ENCODE results near the gene SCAMP4. TPM values are rescaled to one million over a fixed set of nuclear protein-coding genes. Genes with fewer than 3 reads are reported as not detected.

The SCAMP4 gene
- total RNA-seq, 2 experiments from 2014 or later, result 23.1 to 25.1 TPM

GRCh38 chr19:1863638-1864479, 41.3 kb upstream of the SCAMP4 start:
- ChIA-PET CTCF (interaction anchor here (0.6 to 1.6 kb wide), 10 partner anchors 8 to 231 kb away, joined by 3 to 7 read pairs (median 3); no protein-coding TSS in a partner anchor), POLR2A (interaction anchor here (1.1 to 4.0 kb wide), 4 partner anchors 8 to 33 kb away, joined by 4 to 39 read pairs (median 4); no protein-coding TSS in a partner anchor)
- intact Hi-C loops (cut with micrococcal nuclease), result no loop called here
- ATAC-seq, result peak; percentile 80
- no peaks in the 10 kb centered on the region for H3K27me3 Mint-ChIP-seq
- DNase-seq, result peak; percentile 95
- TF ChIP-seq, protein P1, sequence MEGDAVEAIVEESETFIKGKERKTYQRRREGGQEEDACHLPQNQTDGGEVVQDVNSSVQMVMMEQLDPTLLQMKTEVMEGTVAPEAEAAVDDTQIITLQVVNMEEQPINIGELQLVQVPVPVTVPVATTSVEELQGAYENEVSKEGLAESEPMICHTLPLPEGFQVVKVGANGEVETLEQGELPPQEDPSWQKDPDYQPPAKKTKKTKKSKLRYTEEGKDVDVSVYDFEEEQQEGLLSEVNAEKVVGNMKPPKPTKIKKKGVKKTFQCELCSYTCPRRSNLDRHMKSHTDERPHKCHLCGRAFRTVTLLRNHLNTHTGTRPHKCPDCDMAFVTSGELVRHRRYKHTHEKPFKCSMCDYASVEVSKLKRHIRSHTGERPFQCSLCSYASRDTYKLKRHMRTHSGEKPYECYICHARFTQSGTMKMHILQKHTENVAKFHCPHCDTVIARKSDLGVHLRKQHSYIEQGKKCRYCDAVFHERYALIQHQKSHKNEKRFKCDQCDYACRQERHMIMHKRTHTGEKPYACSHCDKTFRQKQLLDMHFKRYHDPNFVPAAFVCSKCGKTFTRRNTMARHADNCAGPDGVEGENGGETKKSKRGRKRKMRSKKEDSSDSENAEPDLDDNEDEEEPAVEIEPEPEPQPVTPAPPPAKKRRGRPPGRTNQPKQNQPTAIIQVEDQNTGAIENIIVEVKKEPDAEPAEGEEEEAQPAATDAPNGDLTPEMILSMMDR (IDR thresholded peaks at IDR 0.05), result no peak
- H3K4me1 Mint-ChIP-seq (ENCODE audit: low read depth), result peaks cover 32% of the 10 kb centered on the region
- peak overlapping the region; percentile 82 for H3K27ac Mint-ChIP-seq
- peak overlapping the region; percentile 76 for H3K4me3 Mint-ChIP-seq
- no peaks in the 10 kb centered on the region for H3K9me3 Mint-ChIP-seq
- H3K36me3 Mint-ChIP-seq (ENCODE audit: low read depth), result peaks cover 13% of the 10 kb centered on the region

DNA sequence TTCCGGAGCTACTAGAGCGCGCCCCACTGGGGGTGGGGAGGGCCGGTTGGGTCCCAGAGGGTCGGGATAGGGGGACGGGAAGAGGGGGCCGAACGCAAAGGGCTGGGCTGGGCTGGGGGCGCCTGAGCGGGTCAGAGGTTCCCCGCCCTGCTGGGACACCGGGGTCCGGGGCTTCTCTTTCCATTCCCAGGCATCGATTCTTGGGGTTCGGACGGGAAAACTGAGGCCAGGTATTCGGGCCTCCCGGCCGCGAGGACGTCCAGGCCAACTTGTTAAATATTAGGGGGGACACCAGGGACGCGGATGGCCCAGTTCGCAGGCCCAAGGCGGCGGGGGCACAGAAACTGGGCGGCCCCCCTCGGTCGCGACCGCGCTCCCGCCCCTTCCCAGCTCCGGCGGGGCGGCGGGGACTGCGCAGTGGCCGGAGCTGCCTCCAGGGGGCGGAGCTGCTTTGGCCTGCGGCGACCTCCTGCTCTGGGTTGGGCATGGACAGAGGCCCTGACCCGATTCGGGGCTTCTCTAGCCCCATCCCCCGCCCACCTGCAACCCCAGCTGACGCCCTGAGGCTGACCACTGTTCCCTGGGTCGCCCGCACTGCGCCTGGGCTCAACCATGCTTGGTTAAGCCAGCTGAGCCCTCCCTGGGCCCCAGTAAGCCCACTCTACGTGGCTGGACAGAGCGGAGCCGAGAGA, 40.6 kb upstream of the SCAMP4 start:
- peak overlapping the region; percentile 82 for H3K27ac Mint-ChIP-seq
- no peaks in the 10 kb centered on the region for H3K9me3 Mint-ChIP-seq
- H3K4me3 Mint-ChIP-seq, result peak overlapping the region; percentile 76
- peak; percentile 17 for ATAC-seq
- no peaks in the 10 kb centered on the region for H3K27me3 Mint-ChIP-seq
- TF ChIP-seq, protein P1 (IDR thresholded peaks at IDR 0.05), result peak; percentile 82
- peaks cover 14% of the 10 kb centered on the region for H3K36me3 Mint-ChIP-seq (ENCODE audit: low read depth)
- ChIA-PET CTCF (interaction anchor here (0.5 to 1.6 kb wide), 11 partner anchors 9 to 230 kb away, joined by 3 to 7 read pairs (median 3); no protein-coding TSS in a partner anchor), POLR2A (interaction anchor here (1.1 to 4.0 kb wide), 4 partner anchors 8 to 32 kb away, joined by 4 to 39 read pairs (median 4); no protein-coding TSS in a partner anchor)
- peak; percentile 70 for DNase-seq
- intact Hi-C loops (cut with micrococcal nuclease), result no loop called here
- H3K4me1 Mint-ChIP-seq (ENCODE audit: low read depth), result peaks cover 28% of the 10 kb centered on the region

GRCh38 chr19:1865172-1866010, 39.8 kb upstream of the SCAMP4 start:
- Mint-ChIP-seq H3K4me3 (peak overlapping the region; percentile 76), H3K27me3 (no peaks in the 10 kb centered on the region), H3K4me1 (ENCODE audit: low read depth) (peaks cover 25% of the 10 kb centered on the region), H3K27ac (peak overlapping the region; percentile 82), H3K36me3 (ENCODE audit: low read depth) (peaks cover 15% of the 10 kb centered on the region), H3K9me3 (no peaks in the 10 kb centered on the region)
- TF ChIP-seq, protein P1 (IDR thresholded peaks at IDR 0.05), result no peak
- no peak for ATAC-seq
- intact Hi-C loops (cut with micrococcal nuclease), result no loop called here
- CTCF ChIA-PET, result interaction anchor here (0.5 to 1.6 kb wide), 12 partner anchors 9 to 215 kb away, joined by 3 to 7 read pairs (median 3); no protein-coding TSS in a partner anchor
- POLR2A ChIA-PET, result interaction anchor here (1.1 to 4.0 kb wide), 4 partner anchors 9 to 32 kb away, joined by 4 to 39 read pairs (median 4); no protein-coding TSS in a partner anchor
- DNase-seq, result no peak

DNA sequence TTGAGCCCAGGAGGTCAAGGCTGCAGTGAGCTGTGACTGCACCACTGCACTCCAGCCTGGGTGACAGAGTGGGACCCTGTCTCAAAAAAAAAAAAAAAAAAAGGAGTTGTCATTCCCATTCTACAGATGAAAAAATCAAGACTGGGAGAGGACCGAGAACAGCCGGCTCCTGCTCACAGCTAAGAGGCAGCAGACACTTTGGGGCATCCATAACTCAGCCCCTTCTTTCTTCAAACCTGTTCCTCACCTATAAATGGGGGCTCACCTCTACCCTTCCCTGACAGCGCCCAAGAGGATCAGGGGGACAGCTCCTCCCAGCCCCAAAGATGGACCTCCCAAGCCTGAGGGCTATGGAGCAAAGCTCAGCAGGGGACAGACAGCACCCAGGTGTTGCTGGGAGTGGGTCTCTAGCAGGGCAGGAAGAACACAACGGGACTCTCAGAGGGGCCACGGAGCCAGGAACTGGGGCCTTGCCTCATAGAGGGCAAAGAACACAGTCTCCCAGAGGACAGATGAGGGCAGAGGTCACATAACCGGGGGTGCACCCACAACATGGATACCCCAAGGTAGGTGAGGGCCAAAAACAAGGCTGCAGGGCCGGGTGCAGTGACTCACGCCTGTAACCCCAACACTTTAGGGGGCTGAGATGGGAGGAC, 38.4 kb upstream of the SCAMP4 start:
- DNase-seq (no peak), ATAC-seq (no peak)
- Mint-ChIP-seq H3K27ac (peak overlapping the region; percentile 43), H3K4me1 (ENCODE audit: low read depth) (peaks cover 12% of the 10 kb centered on the region), H3K9me3 (no peaks in the 10 kb centered on the region), H3K27me3 (no peaks in the 10 kb centered on the region), H3K36me3 (ENCODE audit: low read depth) (peaks cover 18% of the 10 kb centered on the region), H3K4me3 (no peak overlapping the region)
- TF ChIP-seq, protein P1 (IDR thresholded peaks at IDR 0.05), result no peak
- POLR2A ChIA-PET, result interaction anchor here (0.9 to 4.0 kb wide), 3 partner anchors 9 to 31 kb away, joined by 3 to 39 read pairs (median 4); no protein-coding TSS in a partner anchor
- intact Hi-C loops (cut with micrococcal nuclease), result no loop called here
- CTCF ChIA-PET, result interaction anchor here (1.1 kb wide), 1 partner anchor 30 kb away, joined by 3 read pairs; no protein-coding TSS in a partner anchor
